DMS114 treated with DMSO at 0.1 percent for 48 hours (cell line): ENCODE data around the gene DUS2.

Experiments used
- DNase-seq: peaks from one replicate; lab custom pipeline; 2025; ENCODE audit not compliant: unreplicated experiment; lab: John Stamatoyannopoulos, UW

DUS2 gene

GRCh38 chr16:68074850-68075555 lies 51.9 kb downstream of the DUS2 start:
- no peak for DNase-seq

GRCh38 chr16:68075980-68076379 lies 52.9 kb downstream of the DUS2 start:
- no peak for DNase-seq

- no peak for DNase-seq
These were observed 53.5 kb downstream of the DUS2 start for GRCh38 chr16:68076560-68076959.

- no peak for DNase-seq
These were observed 55.0 kb downstream of the DUS2 start for GRCh38 chr16:68077866-68078700.

- no peak for DNase-seq
These were observed 55.8 kb downstream of the DUS2 start for GRCh38 chr16:68078701-68079375.

- DNase-seq = no peak
These were observed 56.2 kb downstream of the DUS2 start for GRCh38 chr16:68079376-68079625.

GRCh38 chr16:68079626-68080344 lies 56.7 kb downstream of the DUS2 start:
- DNase-seq = no peak

- no peak for DNase-seq
These were observed 59.0 kb downstream of the DUS2 start for GRCh38 chr16:68081861-68082628.

GRCh38 chr16:68082629-68083238 lies 59.6 kb downstream of the DUS2 start:
- no peak for DNase-seq

GRCh38 chr16:68083239-68083781 lies 60.2 kb downstream of the DUS2 start:
- no peak for DNase-seq

GRCh38 chr16:68083861-68084503 lies 60.9 kb downstream of the DUS2 start:
- no peak for DNase-seq

GRCh38 chr16:68084504-68085258 lies 61.6 kb downstream of the DUS2 start:
- peak; percentile 93 for DNase-seq

GRCh38 chr16:68085259-68086071 lies 62.4 kb downstream of the DUS2 start, which contains the start of gene NFATC3:
Gene NFATC3 (plus strand): TSS chr16:68085370. CDS start chr16:68085682, 312 bp downstream.
- peak; percentile 59 for DNase-seq

- peak; percentile 64 for DNase-seq
These were observed 63.3 kb downstream of the DUS2 start for GRCh38 chr16:68086336-68086841.

GRCh38 chr16:68086860-68087268 lies 63.8 kb downstream of the DUS2 start:
- peak; percentile 51 for DNase-seq

- no peak for DNase-seq
These were observed 64.6 kb downstream of the DUS2 start for GRCh38 chr16:68087688-68088087.

GRCh38 chr16:68088130-68088972 lies 65.3 kb downstream of the DUS2 start:
- no peak for DNase-seq
